Activated T-helper 9 cell treated with anti-CD3 and anti-CD28 coated beads, Interleukin-2, amount 50 U/mL, for 16 hours (primary cell): ENCODE data around the gene CASTOR2.
"Not testable (repeated sequence)": the region's sequence is repeated elsewhere in the genome, so short reads cannot be mapped to it uniquely, and the experiment has no call there.

ENCODE experiments used
- DNase-seq: peaks from one replicate; pipeline ENCODE4 v3.0.0-alpha.2; 2020; ENCODE audit warnings: low read depth

Gene CASTOR2

DNA sequence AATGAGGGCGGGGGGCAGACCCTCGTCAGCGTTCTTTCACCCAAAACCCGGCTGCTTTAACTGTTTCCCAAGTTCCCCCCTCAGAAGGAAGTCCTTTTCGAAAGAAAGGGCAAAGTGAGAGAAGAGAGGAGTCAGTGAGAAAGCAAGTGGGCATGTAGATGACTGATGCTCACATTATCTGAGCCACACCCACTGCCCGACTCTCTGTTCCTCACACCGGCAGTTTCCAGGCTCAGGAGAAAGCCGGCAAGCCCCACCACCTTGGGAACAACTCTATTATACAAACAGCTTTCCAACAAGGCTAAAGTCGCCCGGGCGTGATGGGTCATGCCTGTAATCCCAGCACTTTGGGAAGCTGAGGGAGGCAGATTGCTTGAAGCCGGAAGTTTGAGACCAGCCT is 86.0 kb downstream of the CASTOR2 start:
- no peak for DNase-seq

DNA sequence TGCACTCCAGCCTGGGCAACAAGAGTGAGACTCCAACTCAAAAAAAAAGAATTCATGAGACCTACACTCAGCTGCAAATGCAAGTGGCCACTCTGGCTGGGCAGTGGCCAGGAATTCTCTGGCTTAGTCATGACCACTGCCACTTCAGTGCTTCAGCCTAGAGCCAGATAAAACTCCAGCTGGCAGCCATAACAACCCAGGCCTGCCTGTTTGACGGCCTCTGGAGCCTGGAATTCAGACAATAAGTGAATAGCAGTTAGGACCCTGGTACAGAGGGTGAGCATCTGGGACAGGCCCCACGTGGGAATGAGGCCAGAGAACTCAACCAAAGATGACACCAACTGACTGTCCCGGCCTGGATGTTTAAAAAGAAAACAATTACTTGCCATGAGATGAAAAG is 90.2 kb downstream of the CASTOR2 start:
- no peak for DNase-seq

DNA sequence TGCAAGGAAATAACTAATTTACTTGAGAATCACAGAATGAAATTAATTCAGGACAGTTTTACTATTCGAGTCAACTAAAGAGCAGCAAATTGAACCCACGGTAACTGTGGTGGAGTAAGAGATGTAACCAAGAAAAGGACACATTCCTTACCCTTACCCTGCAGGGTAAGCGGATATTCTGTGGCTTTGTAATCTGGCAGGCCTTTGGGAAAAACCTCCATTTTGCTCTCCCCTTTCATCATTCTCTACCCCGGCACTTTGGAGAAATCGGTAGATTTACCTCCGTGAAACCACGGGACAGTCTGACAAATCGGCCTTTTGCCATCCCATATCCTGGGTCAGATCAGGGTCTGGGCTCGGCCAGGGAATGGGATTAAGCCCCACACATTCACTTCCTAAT is 90.7 kb downstream of the CASTOR2 start:
- no peak for DNase-seq

DNA sequence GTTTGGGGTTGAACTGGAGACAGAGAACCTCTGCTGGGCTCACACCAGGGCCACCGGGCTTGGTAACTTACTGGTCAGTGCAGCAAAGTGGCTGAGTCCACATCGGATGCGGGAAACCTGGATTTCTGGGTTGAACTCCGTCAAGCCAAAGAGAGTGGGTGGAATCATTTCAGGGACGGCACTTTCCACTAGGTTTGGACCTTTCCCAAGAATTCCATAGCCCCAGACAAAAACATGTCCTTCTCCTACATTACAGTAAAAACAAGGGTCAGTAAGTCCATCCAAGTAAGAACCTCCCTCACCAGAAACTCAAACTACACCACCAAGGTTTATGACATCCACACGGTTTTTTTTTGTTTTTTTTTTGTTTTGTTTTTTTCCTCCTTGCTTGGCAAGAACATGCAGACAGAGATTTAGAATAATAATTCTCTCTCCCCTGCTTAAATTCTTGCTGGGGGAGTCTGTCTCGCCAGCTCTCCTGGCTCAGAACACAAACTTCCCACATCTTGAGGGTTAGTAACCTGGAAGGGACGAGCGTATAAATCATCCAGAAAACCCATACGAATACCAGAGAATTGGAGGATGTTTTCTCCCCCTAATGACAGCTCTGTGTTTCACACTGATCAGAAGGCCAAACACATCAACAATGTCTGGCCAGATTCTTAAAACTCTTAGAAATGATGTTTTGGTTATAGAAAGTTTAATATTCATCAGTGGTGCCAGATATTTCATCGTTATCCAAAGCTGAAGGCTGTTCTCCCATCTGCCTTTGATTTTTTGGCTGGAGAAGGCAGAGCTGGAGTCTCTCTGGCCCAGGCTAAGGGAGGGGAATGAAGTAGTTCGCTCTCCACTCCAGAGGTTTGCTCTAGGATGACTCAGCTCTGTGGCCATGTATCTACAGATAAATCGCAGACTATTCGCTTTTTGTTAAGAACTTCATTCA is 91.6 kb downstream of the CASTOR2 start:
- no peak for DNase-seq

DNA sequence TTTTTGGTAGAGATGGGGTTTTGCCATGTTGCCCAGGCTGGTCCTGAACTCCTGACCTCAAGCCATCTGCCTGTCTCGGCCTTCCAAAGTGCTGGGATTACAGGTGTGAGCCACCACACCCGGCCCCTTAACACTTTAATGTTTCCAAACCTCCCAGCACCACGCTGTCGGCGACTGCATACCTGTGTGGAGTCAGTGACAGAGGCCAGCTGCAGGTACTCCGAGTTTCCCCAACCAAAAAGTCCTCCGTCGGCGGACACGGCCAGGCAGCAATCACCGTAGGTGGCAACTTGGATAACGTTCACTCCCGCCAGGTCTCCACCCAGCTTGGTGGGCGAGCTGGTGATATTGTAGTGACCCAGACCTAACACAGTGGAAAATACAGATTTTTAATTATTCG is 93.9 kb downstream of the CASTOR2 start:
- DNase-seq, result no peak

DNA sequence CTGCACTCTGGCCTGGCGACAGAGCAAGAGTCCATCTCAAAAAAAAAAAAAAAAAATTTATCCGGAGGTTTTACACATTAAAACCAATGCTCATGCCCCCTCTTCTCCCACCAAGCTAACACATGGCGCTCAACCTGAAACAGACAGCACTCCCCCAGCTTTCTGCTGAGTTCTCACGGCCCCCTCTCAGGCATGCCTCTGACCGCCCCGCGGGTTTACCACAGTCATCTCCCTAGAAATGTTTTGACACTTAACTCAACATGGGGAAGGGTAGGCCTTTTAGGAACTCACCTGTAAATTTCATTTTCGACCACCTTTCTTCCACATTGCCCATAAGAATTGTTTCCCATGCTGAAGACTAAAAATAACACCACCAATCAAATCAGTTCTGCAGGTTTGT is 99.8 kb downstream of the CASTOR2 start:
- no peak for DNase-seq

DNA sequence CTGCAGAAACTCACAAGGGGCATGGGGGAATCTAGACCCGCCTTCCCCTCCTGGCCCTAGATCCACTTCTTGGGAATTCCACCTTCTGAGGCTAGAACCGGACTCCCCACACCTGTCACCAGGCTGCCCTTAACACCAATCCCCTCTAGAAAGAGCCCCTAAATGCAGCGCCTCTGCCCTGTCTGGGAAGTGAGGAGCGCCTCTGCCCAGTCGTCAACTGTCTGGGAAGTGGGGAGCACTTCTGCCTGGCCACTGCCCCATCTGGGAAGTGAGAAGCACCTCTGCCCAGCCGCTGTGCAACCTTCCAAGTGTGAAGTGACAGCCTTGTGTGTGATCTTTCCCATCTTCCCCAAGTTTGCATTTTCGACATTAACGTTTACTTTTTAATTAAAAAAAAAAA is 100.3 kb downstream of the CASTOR2 start:
- DNase-seq, result no peak

DNA sequence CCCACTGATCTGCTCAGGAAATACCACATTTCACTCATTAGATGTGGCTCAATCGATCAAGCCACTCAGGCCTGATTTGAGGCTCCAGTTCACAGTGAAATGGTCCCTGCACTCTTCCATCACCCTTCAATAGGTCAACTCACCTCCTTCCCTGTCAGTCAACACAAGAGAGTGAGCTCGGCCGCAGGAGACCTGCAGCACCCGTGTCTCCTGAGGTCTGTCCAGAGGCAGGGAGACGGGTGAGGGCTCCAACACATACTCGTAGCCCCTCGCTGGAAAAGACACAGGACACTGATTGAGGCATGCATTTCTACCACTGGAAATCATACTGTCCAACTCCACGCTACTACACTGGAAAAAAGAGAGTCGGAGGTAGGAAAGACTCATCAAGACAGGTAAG is 102.0 kb downstream of the CASTOR2 start:
- DNase-seq, result no peak

DNA sequence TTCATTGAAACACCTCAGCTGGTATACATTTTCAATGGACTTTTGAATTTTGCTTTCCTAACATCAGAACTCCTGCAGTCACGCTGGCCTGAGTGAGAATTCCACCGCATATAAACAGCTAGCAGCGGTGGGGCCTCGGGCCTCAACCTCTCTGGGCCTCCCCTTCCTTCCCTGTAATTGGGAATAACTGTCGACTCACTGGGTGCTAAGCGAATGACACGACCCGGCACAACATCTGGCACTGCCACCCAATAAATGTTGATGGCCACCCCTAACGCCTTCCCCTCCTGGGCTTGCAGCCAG is 108.4 kb downstream of the CASTOR2 start:
- DNase-seq, result no peak

DNA sequence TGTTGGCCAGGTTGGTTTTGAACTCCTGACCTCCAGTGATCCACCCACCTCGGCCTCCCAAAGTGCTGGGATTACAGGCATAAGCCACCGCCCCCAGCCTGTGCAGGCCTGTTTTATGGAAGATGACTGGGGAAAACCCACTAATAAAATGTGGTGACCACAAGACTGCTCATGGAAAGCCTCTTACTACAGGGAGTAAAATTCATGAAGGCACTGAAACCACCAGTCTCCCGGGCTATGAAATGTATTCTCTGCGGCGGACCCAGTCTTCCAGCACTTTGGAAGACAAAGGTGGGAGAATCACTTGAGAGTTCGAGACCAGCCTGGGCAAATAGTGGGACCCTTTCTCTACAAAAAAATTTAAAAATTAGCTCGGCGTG is 109.7 kb downstream of the CASTOR2 start:
- not testable (repeated sequence) for DNase-seq
